Measurements from ENCODE around the gene DAPK1.

Gene DAPK1

DNA sequence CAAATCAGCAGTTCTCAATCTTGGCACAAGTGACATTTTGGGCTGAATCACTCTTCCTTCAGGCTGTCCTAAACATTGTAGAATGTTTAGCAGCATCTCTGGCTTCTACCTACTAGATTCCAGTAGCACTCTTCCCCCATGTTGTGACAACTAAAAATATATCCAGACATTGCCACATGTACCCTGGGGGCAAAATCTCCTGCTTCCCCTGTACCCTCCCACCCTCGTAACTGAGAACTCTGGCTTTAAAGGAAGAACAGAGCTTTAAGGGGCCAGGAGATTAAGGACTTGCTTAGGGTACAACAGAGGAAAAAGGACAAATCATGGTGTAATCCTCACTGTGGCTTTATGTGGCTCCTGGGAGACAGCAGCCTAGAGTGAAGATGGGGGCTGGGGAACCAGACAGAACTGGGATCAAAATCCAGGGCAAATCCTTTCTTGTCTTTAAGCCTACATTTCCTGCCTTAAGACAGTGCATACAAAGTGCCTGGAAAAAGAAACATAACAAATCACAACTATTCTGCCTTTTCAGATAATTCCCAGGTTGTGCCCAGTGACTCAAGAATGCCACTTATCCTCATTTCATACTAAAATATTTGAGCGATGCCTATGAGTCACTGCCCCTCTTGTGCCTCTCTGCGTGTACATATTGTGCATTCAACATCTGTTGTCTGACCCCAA is 109.3 kb downstream of the DAPK1 start:
- H3K27ac ChIP-seq (ENCODE audit: low read depth, low read length), result no peak overlapping the region
- H3K27me3 ChIP-seq (ENCODE audit: control insufficient read depth in 1 of 2, insufficient read depth in 2 of 2, low read length in 2 of 2), result no peaks in the 10 kb centered on the region
- H3K4me3 ChIP-seq (ENCODE audit: low read depth in 1 of 2, low read length in 2 of 2), result no peak overlapping the region
- H3K9me3 ChIP-seq (ENCODE audit: control insufficient read depth in 1 of 2, low read length in 2 of 2), result no peaks in the 10 kb centered on the region
- peaks cover 0 to 1% of the 10 kb centered on the region in 2 donors for H3K4me1 ChIP-seq (ENCODE audit: control insufficient read depth in 1 of 2, insufficient read depth in 2 of 2, low read length in 2 of 2)
- H3K9ac ChIP-seq (ENCODE audit: low read depth in 1 of 2, low read length in 2 of 2), result no peak overlapping the region
- H3K36me3 ChIP-seq (ENCODE audit: control insufficient read depth in 1 of 2, insufficient read depth in 2 of 2, low read length in 2 of 2), result peaks cover 6 to 9% of the 10 kb centered on the region in 2 donors

DNA sequence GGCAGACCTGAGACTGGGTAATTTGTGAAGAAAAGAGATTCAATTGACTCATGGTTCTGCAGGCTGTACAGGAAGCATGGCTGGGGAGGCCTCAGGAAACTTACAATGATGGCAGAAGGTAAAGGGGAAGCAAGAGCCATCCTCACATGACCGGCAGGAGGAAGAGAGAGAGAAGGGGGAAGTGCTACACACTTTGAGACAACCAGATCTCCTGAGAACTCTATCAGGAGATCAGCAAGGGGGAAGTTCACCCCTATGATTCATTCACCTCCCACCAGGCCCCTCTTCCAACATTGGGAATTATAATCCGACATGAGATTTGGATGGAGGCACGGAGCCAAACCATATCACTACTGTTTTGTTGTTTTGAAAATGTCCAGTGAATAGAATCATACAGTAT is 110.2 kb downstream of the DAPK1 start:
- no peak overlapping the region for H3K27ac ChIP-seq (ENCODE audit: low read depth, low read length)
- H3K9ac ChIP-seq (ENCODE audit: low read depth in 1 of 2, low read length in 2 of 2), result no peak overlapping the region

DNA sequence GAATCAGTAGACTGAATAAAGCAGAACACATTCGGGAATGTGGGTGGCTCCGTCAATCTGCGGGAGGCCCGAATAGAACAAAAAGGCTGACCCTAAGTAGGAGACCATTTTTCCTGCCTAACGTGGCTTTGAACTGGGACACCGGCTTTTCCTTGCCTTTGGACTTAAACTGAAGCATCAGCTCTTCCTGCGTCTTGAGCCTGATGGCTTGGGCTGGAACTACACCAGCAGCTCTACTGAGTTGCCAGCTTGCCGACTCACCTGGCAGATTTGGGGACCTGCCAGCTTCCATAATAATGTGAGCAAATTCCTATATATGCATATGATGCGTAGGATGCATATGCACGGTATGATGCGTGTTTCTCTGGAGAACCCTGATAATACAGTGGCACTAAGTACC is 111.3 kb downstream of the DAPK1 start:
- Histone ChIP-seq H3K27ac (ENCODE audit: low read depth, low read length) (no peak overlapping the region), H3K27me3 (ENCODE audit: control insufficient read depth in 1 of 2, insufficient read depth in 2 of 2, low read length in 2 of 2) (no peaks in the 10 kb centered on the region), H3K9me3 (ENCODE audit: control insufficient read depth in 1 of 2, low read length in 2 of 2) (no peaks in the 10 kb centered on the region), H3K9ac (ENCODE audit: low read depth in 1 of 2, low read length in 2 of 2) (no peak overlapping the region), H3K4me1 (ENCODE audit: control insufficient read depth in 1 of 2, insufficient read depth in 2 of 2, low read length in 2 of 2) (peaks cover 0 to under 1% of the 10 kb centered on the region in 2 donors), H3K4me3 (ENCODE audit: low read depth in 1 of 2, low read length in 2 of 2) (no peak overlapping the region), H3K36me3 (ENCODE audit: control insufficient read depth in 1 of 2, insufficient read depth in 2 of 2, low read length in 2 of 2) (peaks cover 6 to 9% of the 10 kb centered on the region in 2 donors)

More for the DNA sequence above, 110.2 kb downstream of the DAPK1 start:
- H3K9me3 ChIP-seq (ENCODE audit: control insufficient read depth in 1 of 2, low read length in 2 of 2), result no peaks in the 10 kb centered on the region
- H3K4me1 ChIP-seq (ENCODE audit: control insufficient read depth in 1 of 2, insufficient read depth in 2 of 2, low read length in 2 of 2), result no peaks in the 10 kb centered on the region
- H3K4me3 ChIP-seq (ENCODE audit: low read depth in 1 of 2, low read length in 2 of 2), result no peak overlapping the region
- no peaks in the 10 kb centered on the region for H3K27me3 ChIP-seq (ENCODE audit: control insufficient read depth in 1 of 2, insufficient read depth in 2 of 2, low read length in 2 of 2)
- peaks cover 6 to 9% of the 10 kb centered on the region in 2 donors for H3K36me3 ChIP-seq (ENCODE audit: control insufficient read depth in 1 of 2, insufficient read depth in 2 of 2, low read length in 2 of 2)

DNA sequence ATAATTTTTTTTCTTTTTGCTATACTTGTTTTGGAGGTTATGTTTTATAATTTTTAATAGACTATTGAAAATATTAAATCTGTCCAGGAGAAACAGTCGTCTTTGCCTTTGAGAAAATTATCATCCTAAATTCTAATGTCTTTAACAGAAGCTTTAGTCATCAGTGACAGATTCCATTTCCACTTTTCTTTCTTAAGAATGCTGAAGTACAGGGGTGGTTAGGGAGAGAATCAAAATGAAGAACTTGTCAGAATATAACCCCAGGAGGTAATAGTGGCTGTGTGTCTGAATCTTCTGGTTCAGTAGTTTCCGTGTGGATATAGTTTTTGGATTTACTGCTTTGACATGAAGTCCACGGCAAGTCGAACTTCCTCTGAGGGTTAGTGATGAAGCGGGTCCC is 111.8 kb downstream of the DAPK1 start:
- Histone ChIP-seq H3K27me3 (ENCODE audit: control insufficient read depth in 1 of 2, insufficient read depth in 2 of 2, low read length in 2 of 2) (no peaks in the 10 kb centered on the region), H3K9me3 (ENCODE audit: control insufficient read depth in 1 of 2, low read length in 2 of 2) (no peaks in the 10 kb centered on the region), H3K9ac (ENCODE audit: low read depth in 1 of 2, low read length in 2 of 2) (no peak overlapping the region), H3K27ac (ENCODE audit: low read depth, low read length) (no peak overlapping the region), H3K4me3 (ENCODE audit: low read depth in 1 of 2, low read length in 2 of 2) (no peak overlapping the region), H3K4me1 (ENCODE audit: control insufficient read depth in 1 of 2, insufficient read depth in 2 of 2, low read length in 2 of 2) (peaks cover 0 to 5% of the 10 kb centered on the region in 2 donors), H3K36me3 (ENCODE audit: control insufficient read depth in 1 of 2, insufficient read depth in 2 of 2, low read length in 2 of 2) (peaks cover 6 to 9% of the 10 kb centered on the region in 2 donors)

DNA sequence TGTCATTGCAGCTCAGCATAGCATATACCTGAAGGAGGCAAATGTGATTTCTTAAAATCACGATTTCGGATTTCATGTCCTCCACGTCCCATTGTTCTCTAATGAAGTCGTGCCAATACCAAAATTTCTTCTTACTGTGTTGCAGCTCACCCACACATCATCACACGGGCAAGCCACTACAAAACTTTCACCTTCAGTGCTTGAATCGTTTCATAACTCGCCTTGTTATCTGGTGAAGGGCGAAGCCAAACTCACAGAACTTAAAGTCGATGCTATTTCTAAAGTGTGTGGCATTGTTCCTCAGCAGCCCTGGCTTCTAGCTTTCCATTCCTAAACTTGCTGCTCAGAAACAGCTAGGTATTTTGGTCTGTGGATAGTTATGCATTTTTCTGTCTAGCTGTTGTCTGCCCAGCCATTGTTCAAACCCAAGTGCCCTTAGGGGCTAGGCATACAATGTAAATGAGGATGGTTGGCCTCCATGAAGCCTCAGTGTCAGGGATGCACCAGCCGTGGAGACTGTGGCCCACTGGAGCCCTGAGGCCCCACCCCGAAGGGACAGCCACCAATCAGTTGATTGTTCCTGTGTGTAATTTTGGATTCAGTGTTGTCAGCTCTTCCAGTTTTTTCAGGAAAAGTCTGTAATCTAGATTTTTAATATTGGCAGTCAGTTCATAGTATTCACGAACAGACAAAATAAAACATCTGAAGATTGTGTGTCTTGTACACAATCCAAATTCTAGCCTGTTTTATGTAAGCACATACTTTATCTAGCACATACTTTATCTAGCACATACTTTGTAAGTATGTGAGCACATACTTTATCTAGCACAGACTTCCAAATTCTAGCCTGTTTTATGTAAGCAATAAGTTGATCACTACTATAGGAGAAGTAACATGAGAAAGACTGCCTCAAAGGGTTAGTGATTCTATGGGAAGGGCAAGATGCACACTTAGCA is 112.8 kb downstream of the DAPK1 start:
- Histone ChIP-seq H3K9me3 (ENCODE audit: control insufficient read depth in 1 of 2, low read length in 2 of 2) (no peaks in the 10 kb centered on the region), H3K9ac (ENCODE audit: low read depth in 1 of 2, low read length in 2 of 2) (no peak overlapping the region), H3K36me3 (ENCODE audit: control insufficient read depth in 1 of 2, insufficient read depth in 2 of 2, low read length in 2 of 2) (peaks cover 4 to 6% of the 10 kb centered on the region in 2 donors), H3K4me3 (ENCODE audit: low read depth in 1 of 2, low read length in 2 of 2) (no peak overlapping the region), H3K27ac (ENCODE audit: low read depth, low read length) (no peak overlapping the region), H3K27me3 (ENCODE audit: control insufficient read depth in 1 of 2, insufficient read depth in 2 of 2, low read length in 2 of 2) (no peaks in the 10 kb centered on the region), H3K4me1 (ENCODE audit: control insufficient read depth in 1 of 2, insufficient read depth in 2 of 2, low read length in 2 of 2) (peaks cover 0 to 5% of the 10 kb centered on the region in 2 donors)

DNA sequence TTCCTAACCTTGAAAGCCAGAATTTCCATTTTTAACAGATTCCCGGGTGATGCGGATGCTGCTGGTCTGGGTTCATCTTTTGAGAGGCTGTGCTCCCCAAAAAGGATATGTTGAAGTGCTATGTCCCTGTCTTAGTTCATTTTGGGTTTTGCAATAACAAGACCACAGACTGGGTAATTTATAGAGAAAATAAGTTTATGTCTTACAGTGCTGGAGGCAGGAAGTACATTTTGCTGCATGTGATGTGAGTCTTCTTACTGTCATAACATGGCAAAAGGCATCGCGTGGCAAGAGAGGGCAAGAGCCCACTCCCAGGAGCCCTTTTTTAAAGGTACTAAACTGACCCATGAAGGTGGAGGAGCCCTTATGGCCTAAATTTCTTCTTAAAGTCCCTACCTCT is 114.1 kb downstream of the DAPK1 start:
- H3K36me3 ChIP-seq (ENCODE audit: control insufficient read depth in 1 of 2, insufficient read depth in 2 of 2, low read length in 2 of 2), result peaks cover 0 to 6% of the 10 kb centered on the region in 2 donors

DNA sequence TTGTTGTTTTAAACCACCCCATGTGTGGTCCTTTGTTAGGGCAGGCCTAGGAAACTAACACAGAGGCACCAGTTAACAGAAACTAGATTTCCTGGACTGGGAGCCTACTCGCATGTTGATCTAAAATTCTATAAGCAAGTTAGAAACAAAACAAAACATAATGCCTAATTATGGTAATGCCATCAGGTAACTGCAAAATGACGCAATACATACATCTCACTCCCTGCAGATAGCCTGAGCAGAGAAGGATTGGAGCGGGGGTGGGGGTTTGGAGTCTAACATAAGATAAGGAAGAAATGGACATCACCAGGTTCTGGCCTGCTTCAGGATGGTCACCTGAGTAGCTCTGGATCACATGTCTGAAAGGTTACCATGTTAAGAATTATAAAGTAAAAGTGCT is 114.9 kb downstream of the DAPK1 start:
- peaks cover 0 to 5% of the 10 kb centered on the region in 2 donors for H3K4me1 ChIP-seq (ENCODE audit: control insufficient read depth in 1 of 2, insufficient read depth in 2 of 2, low read length in 2 of 2)
- no peak overlapping the region for H3K27ac ChIP-seq (ENCODE audit: low read depth, low read length)
- no peak overlapping the region for H3K9ac ChIP-seq (ENCODE audit: low read depth in 1 of 2, low read length in 2 of 2)
- H3K36me3 ChIP-seq (ENCODE audit: control insufficient read depth in 1 of 2, insufficient read depth in 2 of 2, low read length in 2 of 2), result peaks cover 0 to 1% of the 10 kb centered on the region in 2 donors
- H3K4me3 ChIP-seq (ENCODE audit: low read depth in 1 of 2, low read length in 2 of 2), result no peak overlapping the region
- no peaks in the 10 kb centered on the region for H3K9me3 ChIP-seq (ENCODE audit: control insufficient read depth in 1 of 2, low read length in 2 of 2)
- no peaks in the 10 kb centered on the region for H3K27me3 ChIP-seq (ENCODE audit: control insufficient read depth in 1 of 2, insufficient read depth in 2 of 2, low read length in 2 of 2)

More for the DNA sequence above, 114.1 kb downstream of the DAPK1 start:
- Histone ChIP-seq H3K4me1 (ENCODE audit: control insufficient read depth in 1 of 2, insufficient read depth in 2 of 2, low read length in 2 of 2) (peaks cover 0 to 5% of the 10 kb centered on the region in 2 donors), H3K27ac (ENCODE audit: low read depth, low read length) (no peak overlapping the region), H3K27me3 (ENCODE audit: control insufficient read depth in 1 of 2, insufficient read depth in 2 of 2, low read length in 2 of 2) (no peaks in the 10 kb centered on the region), H3K9ac (ENCODE audit: low read depth in 1 of 2, low read length in 2 of 2) (no peak overlapping the region), H3K4me3 (ENCODE audit: low read depth in 1 of 2, low read length in 2 of 2) (no peak overlapping the region), H3K9me3 (ENCODE audit: control insufficient read depth in 1 of 2, low read length in 2 of 2) (no peaks in the 10 kb centered on the region)

DNA sequence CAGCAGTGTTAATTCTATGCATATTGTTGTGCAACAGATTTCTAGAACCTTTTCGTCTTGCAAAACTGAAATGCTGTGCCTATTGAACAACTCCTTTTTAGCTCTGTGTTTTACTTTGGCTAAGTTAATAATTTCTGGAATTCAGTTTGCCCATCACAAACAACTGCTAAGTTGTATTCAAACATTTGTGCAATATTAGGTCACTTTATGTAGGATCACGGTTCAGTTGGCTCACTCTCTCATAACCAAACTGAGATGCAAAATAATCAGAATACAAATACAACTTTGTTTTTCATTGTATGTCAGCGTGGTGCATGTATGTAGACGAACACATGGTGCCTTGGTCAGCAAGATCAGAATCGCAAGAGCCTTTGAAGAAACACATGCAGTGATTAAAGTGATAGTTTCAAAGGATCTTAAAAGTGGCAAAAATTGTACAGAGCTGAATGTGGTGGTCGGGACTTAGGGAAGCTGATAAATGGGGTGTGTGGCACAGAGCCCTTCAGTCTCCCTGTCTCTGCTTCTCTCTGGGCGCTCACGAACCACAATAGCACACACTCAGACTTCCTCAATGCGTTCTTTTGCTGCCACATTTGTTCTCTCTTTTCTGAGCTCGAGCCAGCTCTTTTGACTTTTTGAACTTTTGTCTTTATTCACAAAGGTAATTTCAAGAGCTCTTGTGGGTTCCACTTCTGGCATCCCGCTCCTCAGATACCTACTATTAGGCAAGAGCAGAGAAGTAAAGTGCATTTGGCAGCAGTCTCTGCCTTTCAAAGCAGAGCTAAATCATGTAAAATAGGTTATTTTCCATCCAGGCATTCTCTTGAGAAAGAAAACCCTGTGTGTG is 115.8 kb downstream of the DAPK1 start:
- no peaks in the 10 kb centered on the region for H3K9me3 ChIP-seq (ENCODE audit: control insufficient read depth in 1 of 2, low read length in 2 of 2)
- H3K4me3 ChIP-seq (ENCODE audit: low read depth in 1 of 2, low read length in 2 of 2), result no peak overlapping the region
- H3K27me3 ChIP-seq (ENCODE audit: control insufficient read depth in 1 of 2, insufficient read depth in 2 of 2, low read length in 2 of 2), result no peaks in the 10 kb centered on the region
- no peak overlapping the region for H3K9ac ChIP-seq (ENCODE audit: low read depth in 1 of 2, low read length in 2 of 2)
- H3K27ac ChIP-seq (ENCODE audit: low read depth, low read length), result no peak overlapping the region
- H3K36me3 ChIP-seq (ENCODE audit: control insufficient read depth in 1 of 2, insufficient read depth in 2 of 2, low read length in 2 of 2), result no peaks in the 10 kb centered on the region
- H3K4me1 ChIP-seq (ENCODE audit: control insufficient read depth in 1 of 2, insufficient read depth in 2 of 2, low read length in 2 of 2), result peaks cover 0 to 5% of the 10 kb centered on the region in 2 donors

DNA sequence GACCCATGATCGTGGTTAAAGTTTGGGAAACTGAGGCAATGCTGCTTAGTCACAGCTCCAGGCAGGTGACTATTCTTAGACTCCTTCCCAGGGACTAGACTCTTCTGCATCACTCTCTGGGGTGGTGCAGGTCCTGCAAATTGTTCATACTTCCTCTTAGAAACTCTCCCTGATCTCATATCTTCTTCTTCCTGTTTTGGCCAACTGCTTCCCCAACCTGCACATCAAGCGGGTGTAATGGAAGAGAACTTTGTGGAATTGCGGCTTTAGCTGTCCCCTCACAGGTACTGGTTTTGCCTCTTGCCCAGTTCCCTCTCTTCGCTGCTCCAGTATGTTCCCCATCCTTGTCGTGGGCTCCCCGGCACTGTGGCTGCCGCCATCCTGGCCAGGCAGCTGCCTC is 116.7 kb downstream of the DAPK1 start:
- Histone ChIP-seq H3K27me3 (ENCODE audit: control insufficient read depth in 1 of 2, insufficient read depth in 2 of 2, low read length in 2 of 2) (no peaks in the 10 kb centered on the region), H3K9ac (ENCODE audit: low read depth in 1 of 2, low read length in 2 of 2) (no peak overlapping the region), H3K36me3 (ENCODE audit: control insufficient read depth in 1 of 2, insufficient read depth in 2 of 2, low read length in 2 of 2) (peaks cover 0 to 3% of the 10 kb centered on the region in 2 donors), H3K4me3 (ENCODE audit: low read depth in 1 of 2, low read length in 2 of 2) (no peak overlapping the region), H3K27ac (ENCODE audit: low read depth, low read length) (no peak overlapping the region), H3K9me3 (ENCODE audit: control insufficient read depth in 1 of 2, low read length in 2 of 2) (no peaks in the 10 kb centered on the region), H3K4me1 (ENCODE audit: control insufficient read depth in 1 of 2, insufficient read depth in 2 of 2, low read length in 2 of 2) (peaks cover 0 to 5% of the 10 kb centered on the region in 2 donors)
